Measurements from ENCODE around the gene SLC38A8.

SLC38A8 gene

DNA sequence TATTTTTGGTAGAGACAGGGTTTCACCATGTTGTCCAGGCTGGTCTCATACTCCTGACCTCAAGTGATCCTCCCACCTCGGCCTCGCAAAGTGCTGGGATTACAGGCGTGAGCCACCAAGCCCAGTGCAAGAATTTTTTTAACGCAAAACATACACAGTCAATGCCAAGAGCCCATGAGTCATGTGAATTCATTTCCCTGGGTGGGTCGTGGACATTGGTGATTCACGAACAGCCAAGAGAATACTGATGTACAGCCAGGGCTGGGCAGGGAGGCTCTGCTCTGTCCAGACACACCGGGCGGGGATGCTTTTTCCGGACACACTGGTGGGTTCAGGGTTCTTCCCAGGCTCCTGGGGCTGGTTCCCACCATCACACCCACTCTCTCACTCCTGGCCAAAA lies 17.7 kb downstream of the SLC38A8 start:
- Histone ChIP-seq H3K9me2 (replicated peaks; ENCODE audit: control insufficient read depth, low read length) (no peaks in the 10 kb centered on the region), H3K4me3 (ENCODE audit: low read length) (no peak overlapping the region), H3K4me2 (ENCODE audit: low read length) (no peak overlapping the region), H3K4me1 (ENCODE audit: control insufficient read depth, low read length) (no peaks in the 10 kb centered on the region), H3K36me3 (ENCODE audit: control insufficient read depth, low read length) (no peaks in the 10 kb centered on the region), H3K9me3 (ENCODE audit: control insufficient read depth, insufficient read depth, low read length) (peaks cover 10% of the 10 kb centered on the region; the same call in 1 of the 2 replicates), H4K20me1 (ENCODE audit: control insufficient read depth, insufficient read depth, low read depth, low read length) (no peaks in the 10 kb centered on the region), H3K27ac (ENCODE audit: low read depth, low read length) (no peak overlapping the region), H3K79me2 (ENCODE audit: control insufficient read depth, low read length) (no peaks in the 10 kb centered on the region), H3K27me3 (ENCODE audit: control insufficient read depth, low read length) (no peaks in the 10 kb centered on the region), H3F3A (ENCODE audit: control insufficient read depth, insufficient read depth) (no peaks in the 10 kb centered on the region)
- TF ChIP-seq EZH2phosphoT487 (IDR thresholded peaks at IDR 0.05; ENCODE audit: borderline replicate concordance, low read length), result no peak
- TF ChIP-seq CTCF (IDR thresholded peaks at IDR 0.05; ENCODE audit: low read depth, low read length, poor library complexity, severe bottlenecking), result no peak

GRCh38 chr16:84022644-84023043 lies 20.0 kb downstream of the SLC38A8 start:
- H4K20me1 ChIP-seq (ENCODE audit: control insufficient read depth, insufficient read depth, low read depth, low read length), result no peaks in the 10 kb centered on the region
- no peak overlapping the region for H3K27ac ChIP-seq (ENCODE audit: low read depth, low read length)
- H3K4me3 ChIP-seq (ENCODE audit: low read length), result no peak overlapping the region
- no peaks in the 10 kb centered on the region for H3K27me3 ChIP-seq (ENCODE audit: control insufficient read depth, low read length)
- H3K4me1 ChIP-seq (ENCODE audit: control insufficient read depth, low read length), result no peaks in the 10 kb centered on the region
- no peak overlapping the region for H3K4me2 ChIP-seq (ENCODE audit: low read length)
- no peaks in the 10 kb centered on the region for H3F3A ChIP-seq (ENCODE audit: control insufficient read depth, insufficient read depth)
- TF ChIP-seq CTCF (IDR thresholded peaks at IDR 0.05; ENCODE audit: low read depth, low read length, poor library complexity, severe bottlenecking), result no peak
- no peak for TF ChIP-seq EZH2phosphoT487 (IDR thresholded peaks at IDR 0.05; ENCODE audit: borderline replicate concordance, low read length)
- H3K36me3 ChIP-seq (ENCODE audit: control insufficient read depth, low read length), result no peaks in the 10 kb centered on the region
- H3K9me2 ChIP-seq (replicated peaks; ENCODE audit: control insufficient read depth, low read length), result no peaks in the 10 kb centered on the region
- H3K79me2 ChIP-seq (ENCODE audit: control insufficient read depth, low read length), result no peaks in the 10 kb centered on the region
- peaks cover 24% of the 10 kb centered on the region; the same call in 1 of the 2 replicates for H3K9me3 ChIP-seq (ENCODE audit: control insufficient read depth, insufficient read depth, low read length)

GRCh38 chr16:84021488-84021887 lies 21.1 kb downstream of the SLC38A8 start:
- H3K36me3 ChIP-seq (ENCODE audit: control insufficient read depth, low read length), result no peaks in the 10 kb centered on the region
- H3K9me3 ChIP-seq (ENCODE audit: control insufficient read depth, insufficient read depth, low read length), result peaks cover 34% of the 10 kb centered on the region; the same call in 1 of the 2 replicates
- no peak overlapping the region for H3K4me2 ChIP-seq (ENCODE audit: low read length)
- no peaks in the 10 kb centered on the region for H4K20me1 ChIP-seq (ENCODE audit: control insufficient read depth, insufficient read depth, low read depth, low read length)
- H3K27me3 ChIP-seq (ENCODE audit: control insufficient read depth, low read length), result no peaks in the 10 kb centered on the region
- TF ChIP-seq EZH2phosphoT487 (IDR thresholded peaks at IDR 0.05; ENCODE audit: borderline replicate concordance, low read length), result no peak
- TF ChIP-seq CTCF (IDR thresholded peaks at IDR 0.05; ENCODE audit: low read depth, low read length, poor library complexity, severe bottlenecking), result no peak
- no peak overlapping the region for H3K27ac ChIP-seq (ENCODE audit: low read depth, low read length)
- H3K9me2 ChIP-seq (replicated peaks; ENCODE audit: control insufficient read depth, low read length), result no peaks in the 10 kb centered on the region
- H3K4me3 ChIP-seq (ENCODE audit: low read length), result no peak overlapping the region
- no peaks in the 10 kb centered on the region for H3K4me1 ChIP-seq (ENCODE audit: control insufficient read depth, low read length)
- no peaks in the 10 kb centered on the region for H3F3A ChIP-seq (ENCODE audit: control insufficient read depth, insufficient read depth)
- no peaks in the 10 kb centered on the region for H3K79me2 ChIP-seq (ENCODE audit: control insufficient read depth, low read length)

Measured in DOHH2 (cell line).